GM18519 (cell line): Measurements from ENCODE around the gene DGKK.
"Not testable (repeated sequence)": the region's sequence is repeated elsewhere in the genome, so short reads cannot be mapped to it uniquely, and the experiment has no call there.

Experiments used
- ATAC-seq: cut with Tn5 transposase; IDR thresholded peaks from one replicate; pipeline ENCODE4 v1.9.1; 2021; ENCODE audit warnings: mild to moderate bottlenecking, moderate library complexity; ENCODE audit not compliant: unreplicated experiment, low FRiP score

Gene DGKK

GRCh38 chrX:50430917-50431575 is 39.6 kb downstream of the DGKK start:
- no peak for ATAC-seq

- no peak for ATAC-seq
Observed at GRCh38 chrX:50428174-50428573, 42.5 kb downstream of the DGKK start.

GRCh38 chrX:50407976-50408375 is 62.6 kb downstream of the DGKK start:
- ATAC-seq = no peak

GRCh38 chrX:50403903-50404302 is 66.7 kb downstream of the DGKK start:
- no peak for ATAC-seq

GRCh38 chrX:50402886-50403285 is 67.7 kb downstream of the DGKK start:
- no peak for ATAC-seq

- ATAC-seq = no peak
Observed at GRCh38 chrX:50393902-50394301, 76.7 kb downstream of the DGKK start.

- ATAC-seq = no peak
Observed at GRCh38 chrX:50386520-50386919, 84.1 kb downstream of the DGKK start.

GRCh38 chrX:50381729-50382415 is 88.8 kb downstream of the DGKK start:
- ATAC-seq = no peak

- ATAC-seq = no peak
Observed at GRCh38 chrX:50375481-50376267, 95.0 kb downstream of the DGKK start.

GRCh38 chrX:50372966-50373365 is 97.7 kb downstream of the DGKK start:
- no peak for ATAC-seq

- ATAC-seq = no peak
Observed at GRCh38 chrX:50343917-50344316, 126.7 kb downstream of the DGKK start.

- ATAC-seq = no peak
Observed at GRCh38 chrX:50333308-50333707, 137.3 kb downstream of the DGKK start.

GRCh38 chrX:50332668-50333067 is 138.0 kb downstream of the DGKK start:
- not testable (repeated sequence) for ATAC-seq

GRCh38 chrX:50327235-50327634 is 143.4 kb downstream of the DGKK start:
- no peak for ATAC-seq
